Karpas-422 (cell line): ENCODE data around the gene CFAP97D1. TPM values are rescaled to one million over a fixed set of nuclear protein-coding genes. Genes with fewer than 3 reads are reported as not detected.

Experiments used
- DNase-seq: peaks from one replicate; pipeline ENCODE4 v3.0.0-alpha.2; 2015
- H2AFZ ChIP-seq: fragments of 200-600 bp; sonication (generic); 2 replicates; pipeline ENCODE4 v1.6.1; 2014; ENCODE audit warnings: antibody characterized with exemption, low read length, mixed read lengths
- H3K27ac ChIP-seq: fragments of 200-600 bp; sonication (generic); 2 replicates; pipeline ENCODE4 v1.5.1; 2014; ENCODE audit warnings: mild to moderate bottlenecking, low read length, moderate library complexity
- H3K27me3 ChIP-seq: fragments of 200-600 bp; sonication (generic); 2 replicates; pipeline ENCODE4 v1.6.1; 2014; ENCODE audit warnings: low read length, mixed read lengths
- H3K36me3 ChIP-seq: fragments of 200-600 bp; sonication (generic); 2 replicates; pipeline ENCODE4 v1.6.1; 2014; ENCODE audit warnings: low read length, mixed read lengths; ENCODE audit not compliant: insufficient read depth
- H3K4me1 ChIP-seq: fragments of 200-600 bp; sonication (generic); 2 replicates; pipeline ENCODE4 v1.6.1; 2014; ENCODE audit warnings: mild to moderate bottlenecking, low read length, mixed read lengths
- H3K4me2 ChIP-seq: fragments of 200-600 bp; sonication (generic); 2 replicates; pipeline ENCODE4 v1.6.1; 2014; ENCODE audit warnings: low read length, low read depth, mild to moderate bottlenecking; ENCODE audit not compliant: poor library complexity, severe bottlenecking
- H3K4me3 ChIP-seq: fragments of 200-600 bp; sonication (generic); 2 replicates; pipeline ENCODE4 v1.5.1; 2014; ENCODE audit warnings: mild to moderate bottlenecking, antibody characterized with exemption, low read length, mixed read lengths
- H3K79me2 ChIP-seq: fragments of 200-600 bp; sonication (generic); 2 replicates; pipeline ENCODE4 v1.6.1; 2014; ENCODE audit warnings: mild to moderate bottlenecking, low read length, mixed read lengths
- H3K9ac ChIP-seq: fragments of 200-600 bp; sonication (generic); 2 replicates; pipeline ENCODE4 v1.6.0; 2014; ENCODE audit warnings: low read length
- H3K9me2 ChIP-seq: fragments of 200-600 bp; sonication (generic), shearing (Covaris generic); replicated peaks from 2 replicates; pipeline ENCODE4 v1.6.0; 2014; ENCODE audit warnings: mild to moderate bottlenecking, low read length, moderate library complexity; ENCODE audit not compliant: insufficient read depth
- H3K9me3 ChIP-seq: fragments of 300-700, 200-600 bp; sonication (generic); 2 replicates; pipeline ENCODE4 v1.6.1; 2014; ENCODE audit warnings: low read length, mixed read lengths
- H4K20me1 ChIP-seq: fragments of 200-600 bp; sonication (generic); 2 replicates; pipeline ENCODE4 v1.6.1; 2014; ENCODE audit warnings: mild to moderate bottlenecking, antibody characterized with exemption, low read length, low read depth; ENCODE audit not compliant: insufficient read depth
- total RNA-seq: library from RNA; depleted of rRNA; stranded (reverse); fragments of >200 nt; shearing (Covaris generic); gene quantifications from 2 replicates; pipeline ENCODE4 v1.2.3, GENCODE V29; 2014; ENCODE audit warnings: low replicate concordance

Gene CFAP97D1
- total RNA-seq, 1 experiment from 2014 or later = 1.1 TPM

- Histone ChIP-seq H3K9me3 (no peaks in the 10 kb centered on the region), H3K4me2 (no peak overlapping the region), H3K4me1 (peaks cover 5% of the 10 kb centered on the region; the same call in 1 of the 2 replicates), H3K4me3 (no peak overlapping the region), H3K36me3 (peaks cover 3% of the 10 kb centered on the region), H4K20me1 (no peaks in the 10 kb centered on the region), H3K9ac (no peak overlapping the region), H3K27ac (no peak overlapping the region), H3K9me2 (no peaks in the 10 kb centered on the region), H3K79me2 (no peaks in the 10 kb centered on the region), H2AFZ (no peak overlapping the region), H3K27me3 (no peaks in the 10 kb centered on the region)
- DNase-seq = no peak
These were observed 10.8 kb upstream of the CFAP97D1 start for GRCh38 chr17:43769426-43769825.

GRCh38 chr17:43769859-43770258, 10.4 kb upstream of the CFAP97D1 start:
- H2AFZ ChIP-seq = no peak overlapping the region
- no peak overlapping the region for H3K4me3 ChIP-seq
- H3K27ac ChIP-seq = no peak overlapping the region
- peaks cover 3% of the 10 kb centered on the region for H3K36me3 ChIP-seq
- H4K20me1 ChIP-seq = no peaks in the 10 kb centered on the region
- H3K9me3 ChIP-seq = no peaks in the 10 kb centered on the region
- H3K9me2 ChIP-seq = no peaks in the 10 kb centered on the region
- H3K9ac ChIP-seq = no peak overlapping the region
- DNase-seq = no peak
- H3K79me2 ChIP-seq = no peaks in the 10 kb centered on the region
- no peaks in the 10 kb centered on the region for H3K27me3 ChIP-seq
- H3K4me1 ChIP-seq = peaks cover 5% of the 10 kb centered on the region; the same call in 1 of the 2 replicates
- no peak overlapping the region for H3K4me2 ChIP-seq

GRCh38 chr17:43770957-43771356, 9.3 kb upstream of the CFAP97D1 start:
- H3K4me2 ChIP-seq = no peak overlapping the region
- H2AFZ ChIP-seq = no peak overlapping the region

GRCh38 chr17:43771463-43771862, 8.8 kb upstream of the CFAP97D1 start:
- Histone ChIP-seq H3K9me3 (no peaks in the 10 kb centered on the region), H3K9me2 (no peaks in the 10 kb centered on the region), H3K4me1 (peaks cover 5% of the 10 kb centered on the region; the same call in 1 of the 2 replicates), H4K20me1 (no peaks in the 10 kb centered on the region), H3K9ac (no peak overlapping the region), H3K27me3 (no peaks in the 10 kb centered on the region), H3K27ac (no peak overlapping the region), H3K36me3 (peaks cover 3% of the 10 kb centered on the region), H2AFZ (no peak overlapping the region), H3K4me3 (no peak overlapping the region), H3K79me2 (no peaks in the 10 kb centered on the region), H3K4me2 (no peak overlapping the region)
- DNase-seq = no peak

More at GRCh38 chr17:43770957-43771356, 9.3 kb upstream of the CFAP97D1 start:
- Histone ChIP-seq H3K27me3 (no peaks in the 10 kb centered on the region), H3K27ac (no peak overlapping the region), H3K9me2 (no peaks in the 10 kb centered on the region), H3K9ac (no peak overlapping the region), H3K79me2 (no peaks in the 10 kb centered on the region), H4K20me1 (no peaks in the 10 kb centered on the region), H3K36me3 (peaks cover 3% of the 10 kb centered on the region), H3K4me3 (no peak overlapping the region), H3K9me3 (no peaks in the 10 kb centered on the region), H3K4me1 (peaks cover 5% of the 10 kb centered on the region; the same call in 1 of the 2 replicates)
- no peak for DNase-seq

GRCh38 chr17:43772877-43773648, 7.2 kb upstream of the CFAP97D1 start:
- no peak for DNase-seq

GRCh38 chr17:43774304-43775250, 5.7 kb upstream of the CFAP97D1 start:
- Histone ChIP-seq H2AFZ (no peak overlapping the region), H3K4me2 (no peak overlapping the region), H3K79me2 (no peaks in the 10 kb centered on the region), H3K36me3 (peaks cover 3% of the 10 kb centered on the region; the same call in 1 of the 2 replicates), H3K4me3 (no peak overlapping the region), H3K9me3 (no peaks in the 10 kb centered on the region), H3K27me3 (no peaks in the 10 kb centered on the region), H3K4me1 (peaks cover 13% of the 10 kb centered on the region), H3K27ac (no peak overlapping the region), H4K20me1 (no peaks in the 10 kb centered on the region), H3K9me2 (no peaks in the 10 kb centered on the region), H3K9ac (no peak overlapping the region)
- no peak for DNase-seq

More at GRCh38 chr17:43772877-43773648, 7.2 kb upstream of the CFAP97D1 start:
- H2AFZ ChIP-seq = no peak overlapping the region
- H3K4me2 ChIP-seq = no peak overlapping the region
- no peaks in the 10 kb centered on the region for H3K27me3 ChIP-seq
- H3K9me3 ChIP-seq = no peaks in the 10 kb centered on the region
- no peaks in the 10 kb centered on the region for H4K20me1 ChIP-seq
- H3K79me2 ChIP-seq = no peaks in the 10 kb centered on the region
- H3K27ac ChIP-seq = no peak overlapping the region
- H3K9me2 ChIP-seq = no peaks in the 10 kb centered on the region
- H3K4me3 ChIP-seq = no peak overlapping the region
- no peak overlapping the region for H3K9ac ChIP-seq
- peaks cover 3% of the 10 kb centered on the region for H3K36me3 ChIP-seq
- H3K4me1 ChIP-seq = peaks cover 6% of the 10 kb centered on the region; the same call in 1 of the 2 replicates

- H2AFZ ChIP-seq = peak within 1 kb of the TSS; percentile 98
- H3K9me2 ChIP-seq = no peaks in the 10 kb centered on the region
- H3K9me3 ChIP-seq = no peaks in the 10 kb centered on the region
- H3K4me3 ChIP-seq = peak within 1 kb of the TSS; percentile 84
- H3K27me3 ChIP-seq = no peaks in the 10 kb centered on the region
- no peak within 1 kb of the TSS for H3K27ac ChIP-seq
- no peaks in the 10 kb centered on the region for H3K79me2 ChIP-seq
- H4K20me1 ChIP-seq = no peaks in the 10 kb centered on the region
- no peaks in the 10 kb centered on the region for H3K36me3 ChIP-seq
- peak; percentile 86 for DNase-seq
- H3K4me1 ChIP-seq = peaks cover 15% of the 10 kb centered on the region
- H3K4me2 ChIP-seq = peak within 1 kb of the TSS; percentile 96
- H3K9ac ChIP-seq = peak within 1 kb of the TSS; percentile 82
These were observed 1.7 kb upstream of the CFAP97D1 start, which contains the start of gene DUSP3 for GRCh38 chr17:43778337-43779144. DUSP3 (minus strand) TSS chr17:43778977; CDS start chr17:43778924, 53 bp downstream.
